Left ventricle myocardium inferior (tissue), 1 donor: ENCODE measurements around the gene SCNN1A. TPM values are rescaled to one million over a fixed set of nuclear protein-coding genes. Genes with fewer than 3 reads are reported as not detected.

Experiments
- DNase-seq: peaks from one replicate; pipeline ENCODE4 v3.0.0-alpha.2; 2020
- H3K27ac ChIP-seq: fragments of 200-600 bp; replicated peaks from 2 replicates; pipeline ENCODE4 v1.8.0; 2021
- H3K27me3 ChIP-seq: fragments of 200-600 bp; 2 replicates; pipeline ENCODE4 v1.8.0; 2021; ENCODE audit warnings: low read depth
- H3K36me3 ChIP-seq: fragments of 200-600 bp; 2 replicates; pipeline ENCODE4 v1.8.0; 2021
- H3K4me1 ChIP-seq: fragments of 200-600 bp; 2 replicates; pipeline ENCODE4 v1.8.0; 2021
- H3K4me3 ChIP-seq: fragments of 200-600 bp; 2 replicates; pipeline ENCODE4 v1.8.0; 2021; ENCODE audit warnings: mild to moderate bottlenecking, moderate library complexity
- H3K9me3 ChIP-seq: fragments of 200-600 bp; replicated peaks from 2 replicates; pipeline ENCODE4 v1.8.0; 2021
- CTCF ChIP-seq: fragments of 200-600 bp; IDR thresholded peaks from 2 replicates; pipeline ENCODE4 v1.8.0; 2021; ENCODE audit warnings: antibody characterized with exemption, mild to moderate bottlenecking, borderline replicate concordance
- intact Hi-C: fragments of 100-400 bp; cut with micrococcal nuclease; formaldehyde crosslinking; loops from one replicate; pipeline ENCODE4 v1.11.0; 2022
- total RNA-seq: library from RNA; stranded (reverse); fragmentation: NEBNext Ultra II Directional; extraction: Animal tissue kit (Norgen Biotek cat#: 25700); gene quantifications from one replicate; pipeline ENCODE4 v1.2.1, GENCODE V29; 2021
- donor health status: DM: no; HTN: yes; CAD: no; lungs with severe emphysema.

Gene SCNN1A
- total RNA-seq, 1 donor from 2014 or later, result 0.22 TPM

GRCh38 chr12:6355491-6356373, 19.6 kb downstream of the SCNN1A start:
- no peak for TF ChIP-seq CTCF
- intact Hi-C loops, result no loop called here
- no peaks in the 10 kb centered on the region for H3K9me3 ChIP-seq
- H3K27ac ChIP-seq, result no peak overlapping the region
- no peaks in the 10 kb centered on the region for H3K36me3 ChIP-seq
- H3K4me1 ChIP-seq, result peaks cover 11% of the 10 kb centered on the region
- no peak overlapping the region for H3K4me3 ChIP-seq
- DNase-seq, result no peak
- no peaks in the 10 kb centered on the region for H3K27me3 ChIP-seq

- DNase-seq, result no peak
- no peaks in the 10 kb centered on the region for H3K9me3 ChIP-seq
- H3K36me3 ChIP-seq, result no peaks in the 10 kb centered on the region
- H3K27me3 ChIP-seq, result no peaks in the 10 kb centered on the region
- H3K4me1 ChIP-seq, result peaks cover 11% of the 10 kb centered on the region
- intact Hi-C loops, result no loop called here
- H3K27ac ChIP-seq, result no peak overlapping the region
- no peak overlapping the region for H3K4me3 ChIP-seq
- TF ChIP-seq CTCF, result no peak
These were observed 20.6 kb downstream of the SCNN1A start for GRCh38 chr12:6354495-6355393.

GRCh38 chr12:6352193-6353173, 22.9 kb downstream of the SCNN1A start:
- peak overlapping the region; percentile 58 for H3K27ac ChIP-seq

GRCh38 chr12:6351622-6352021, 23.7 kb downstream of the SCNN1A start:
- no peak for TF ChIP-seq CTCF
- Histone ChIP-seq H3K4me1 (peaks cover 27% of the 10 kb centered on the region), H3K9me3 (no peaks in the 10 kb centered on the region), H3K27ac (peak overlapping the region; percentile 58), H3K36me3 (no peaks in the 10 kb centered on the region), H3K27me3 (no peaks in the 10 kb centered on the region), H3K4me3 (no peak overlapping the region)
- intact Hi-C loops, result no loop called here
- no peak for DNase-seq

More at GRCh38 chr12:6352193-6353173, 22.9 kb downstream of the SCNN1A start:
- Histone ChIP-seq H3K36me3 (no peaks in the 10 kb centered on the region), H3K4me3 (no peak overlapping the region), H3K27me3 (no peaks in the 10 kb centered on the region), H3K9me3 (no peaks in the 10 kb centered on the region), H3K4me1 (peaks cover 20% of the 10 kb centered on the region)
- DNase-seq, result no peak
- TF ChIP-seq CTCF, result no peak
- intact Hi-C loops, result no loop called here
